HCT116 (cell line): Measurements from ENCODE around the gene DYDC1.

Source experiments
- CTCF ChIP-seq, 3 experiments: fragments of 200-600 bp in 1 of 3; sonication (generic) in 1 of 3; IDR thresholded peaks in 2 of 3; conservative IDR thresholded peaks in 1 of 3; 2 replicates each; pipeline ENCODE4 v1.5.1; 2012 to 2017; ENCODE audit warnings: low read depth in 2 of 3, low read length in 2 of 3, antibody characterized with exemption in 1 of 3, borderline replicate concordance in 1 of 3, control low read depth in 1 of 3, mild to moderate bottlenecking in 1 of 3, mixed read lengths in 1 of 3, mixed run types in 1 of 3, moderate library complexity in 1 of 3; ENCODE audit not compliant: insufficient read depth in 1 of 3
- POLR2A ChIP-seq: IDR thresholded peaks from 2 replicates; pipeline ENCODE4 v1.7.0; 2011; ENCODE audit warnings: borderline replicate concordance; ENCODE audit not compliant: insufficient read depth, insufficient read length; ENCODE audit errors: extremely low read depth
- POLR2AphosphoS5 ChIP-seq: IDR thresholded peaks from 2 replicates; pipeline ENCODE4 v1.6.1; 2011; ENCODE audit warnings: mild to moderate bottlenecking, low read depth, low read length, moderate library complexity
- RAD21 ChIP-seq: IDR thresholded peaks from 2 replicates; pipeline ENCODE4 v1.6.1; 2012; ENCODE audit warnings: low read depth, mild to moderate bottlenecking
- REST ChIP-seq: IDR thresholded peaks from 2 replicates; pipeline ENCODE4 v1.6.1; 2012; ENCODE audit warnings: low read depth
- SIN3A ChIP-seq: IDR thresholded peaks from 2 replicates; pipeline ENCODE4 v1.6.1; 2012; ENCODE audit warnings: low read depth
- ZBTB33 ChIP-seq: IDR thresholded peaks from 2 replicates; pipeline ENCODE4 v1.6.1; 2011; ENCODE audit warnings: mild to moderate bottlenecking, low read length, moderate library complexity; ENCODE audit not compliant: insufficient replicate concordance; ENCODE audit errors: extremely low read depth
- ZNF274 ChIP-seq: fragments of 200-500 bp; sonication (Bioruptor generic); IDR thresholded peaks from 2 replicates; pipeline ENCODE4 v1.6.1; 2014; ENCODE audit warnings: mild to moderate bottlenecking, low read depth, low read length, inconsistent platforms

- no peak for TF ChIP-seq CTCF (IDR thresholded peaks at IDR 0.05 in 2 of 3, conservative IDR thresholded peaks at IDR 0.05 in 1 of 3; ENCODE audit: borderline replicate concordance in 1 of 3, insufficient read depth in 1 of 3, low read depth in 2 of 3, low read length in 2 of 3)
- no peak for TF ChIP-seq ZBTB33
- TF ChIP-seq POLR2A, result no peak
- no peak for TF ChIP-seq ZNF274
- TF ChIP-seq POLR2AphosphoS5, result no peak
- no peak for TF ChIP-seq SIN3A
- TF ChIP-seq RAD21, result no peak
- no peak for TF ChIP-seq REST
Measured at GRCh38 chr10:80319725-80320290, 36.7 kb downstream of the DYDC1 start.
